Thoracic aorta (tissue), 2 donors: ENCODE data around the gene ZNF423. TPM values are rescaled to one million over a fixed set of nuclear protein-coding genes. Genes with fewer than 3 reads are reported as not detected.
A peak's percentile ranks its signal among the peaks of the same experiment; 100 is the strongest.

Source experiments
- ATAC-seq: fragments of 150-250 bp; one replicate; pipeline ENCODE4 v1.8.0; 2017; ENCODE audit warnings: low read depth; ENCODE audit not compliant: insufficient number of reproducible peaks, low FRiP score
- DNase-seq: peaks from one replicate; pipeline ENCODE4 v3.0.0-alpha.2; 2020; ENCODE audit warnings: low spot score
- H3K27ac ChIP-seq, 2 donors: fragments of 200-600 bp; sonication (generic); 1 replicate in 1 of 2; 2 replicates in 1 of 2; pipeline ENCODE4 v1.5.1; 2016; ENCODE audit warnings: mild to moderate bottlenecking in 2 of 2, moderate library complexity in 2 of 2
- H3K27me3 ChIP-seq: fragments of 200-600 bp; sonication (generic); replicated peaks from 2 replicates; pipeline ENCODE4 v1.6.0; 2016; ENCODE audit warnings: mild to moderate bottlenecking; ENCODE audit not compliant: insufficient read depth
- H3K36me3 ChIP-seq: fragments of 200-600 bp; sonication (generic); one replicate; pipeline ENCODE4 v1.5.1; 2016
- H3K4me1 ChIP-seq, 2 donors: fragments of 200-600 bp; sonication (generic); 1 replicate in 1 of 2; 2 replicates in 1 of 2; pipeline versions ENCODE4 v1.5.1 to v1.6.0; 2016; ENCODE audit warnings: low read depth in 2 of 2, mild to moderate bottlenecking in 1 of 2; ENCODE audit not compliant: control insufficient read depth in 1 of 2
- H3K4me3 ChIP-seq: fragments of 200-600 bp; sonication (generic); 2 replicates; pipeline ENCODE4 v1.5.1; 2016; ENCODE audit warnings: mild to moderate bottlenecking
- H3K9me3 ChIP-seq: fragments of 200-600 bp; sonication (generic); 2 replicates; pipeline ENCODE4 v1.5.1; 2016
- CTCF ChIP-seq: fragments of 200-600 bp; sonication (generic); IDR thresholded peaks from one replicate; pipeline ENCODE4 v1.5.1; 2019; ENCODE audit warnings: antibody characterized with exemption
- total RNA-seq, 2 donors: library from RNA; depleted of rRNA; stranded (reverse); fragments of >200 nt; gene quantifications; one replicate each; pipeline versions ENCODE4 v1.1.0 to v1.2.3, GENCODE V29; 2016

ZNF423 gene
- total RNA-seq, 2 donors from 2014 or later, result 16.2 to 22.9 TPM

- H3K27ac ChIP-seq, result peak overlapping the region; percentile 81 to 86
- ATAC-seq (no peak), DNase-seq (no peak)
- H3K4me1 ChIP-seq, result peaks cover 24 to 55% of the 10 kb centered on the region in 2 donors
- H3K4me3 ChIP-seq, result peak overlapping the region; percentile 67
- no peaks in the 10 kb centered on the region for H3K27me3 ChIP-seq
- no peak for TF ChIP-seq CTCF
- no peaks in the 10 kb centered on the region for H3K36me3 ChIP-seq
- no peaks in the 10 kb centered on the region for H3K9me3 ChIP-seq
Measured at GRCh38 chr16:49697631-49698452, 158.1 kb downstream of the ZNF423 start.

GRCh38 chr16:49696414-49697101 is 159.4 kb downstream of the ZNF423 start:
- H3K9me3 ChIP-seq, result no peaks in the 10 kb centered on the region
- DNase-seq (no peak), ATAC-seq (no peak)
- no peaks in the 10 kb centered on the region for H3K27me3 ChIP-seq
- H3K27ac ChIP-seq, result no peak overlapping the region
- H3K4me3 ChIP-seq, result no peak overlapping the region
- H3K4me1 ChIP-seq, result peaks cover 24 to 42% of the 10 kb centered on the region in 2 donors
- no peak for TF ChIP-seq CTCF
- no peaks in the 10 kb centered on the region for H3K36me3 ChIP-seq

GRCh38 chr16:49695782-49696413 is 160.0 kb downstream of the ZNF423 start:
- Histone ChIP-seq H3K27ac (no peak overlapping the region), H3K36me3 (no peaks in the 10 kb centered on the region), H3K4me1 (peaks cover 19 to 35% of the 10 kb centered on the region in 2 donors), H3K27me3 (no peaks in the 10 kb centered on the region), H3K9me3 (no peaks in the 10 kb centered on the region), H3K4me3 (no peak overlapping the region)
- TF ChIP-seq CTCF, result no peak
- DNase-seq (no peak), ATAC-seq (no peak)

GRCh38 chr16:49693445-49693844 is 162.5 kb downstream of the ZNF423 start:
- H3K4me3 ChIP-seq, result no peak overlapping the region
- H3K36me3 ChIP-seq, result no peaks in the 10 kb centered on the region
- no peaks in the 10 kb centered on the region for H3K27me3 ChIP-seq
- ATAC-seq, result no peak
- H3K4me1 ChIP-seq, result peaks cover 3 to 11% of the 10 kb centered on the region in 2 donors
- no peak for TF ChIP-seq CTCF
- no peak for DNase-seq
- no peaks in the 10 kb centered on the region for H3K9me3 ChIP-seq
- no peak overlapping the region for H3K27ac ChIP-seq

GRCh38 chr16:49690778-49691177 is 165.1 kb downstream of the ZNF423 start:
- TF ChIP-seq CTCF, result no peak
- ATAC-seq, result no peak

More at GRCh38 chr16:49690778-49691177, 165.1 kb downstream of the ZNF423 start:
- H3K27me3 ChIP-seq, result no peaks in the 10 kb centered on the region
- no peaks in the 10 kb centered on the region for H3K4me1 ChIP-seq
- DNase-seq, result no peak
- H3K27ac ChIP-seq, result no peak overlapping the region
- no peaks in the 10 kb centered on the region for H3K36me3 ChIP-seq
- H3K4me3 ChIP-seq, result no peak overlapping the region
- no peaks in the 10 kb centered on the region for H3K9me3 ChIP-seq
